Diencephalon (tissue), 1 donor: ENCODE data around the gene FSHB. TPM values are rescaled to one million over a fixed set of nuclear protein-coding genes. Genes with fewer than 3 reads are reported as not detected.

Experiments used
- total RNA-seq: library from RNA; depleted of rRNA; stranded (reverse); fragments of >200 nt; gene quantifications from one replicate; pipeline ENCODE4 v1.2.3, GENCODE V29; 2014

The FSHB gene
- not detected for total RNA-seq

DNA sequence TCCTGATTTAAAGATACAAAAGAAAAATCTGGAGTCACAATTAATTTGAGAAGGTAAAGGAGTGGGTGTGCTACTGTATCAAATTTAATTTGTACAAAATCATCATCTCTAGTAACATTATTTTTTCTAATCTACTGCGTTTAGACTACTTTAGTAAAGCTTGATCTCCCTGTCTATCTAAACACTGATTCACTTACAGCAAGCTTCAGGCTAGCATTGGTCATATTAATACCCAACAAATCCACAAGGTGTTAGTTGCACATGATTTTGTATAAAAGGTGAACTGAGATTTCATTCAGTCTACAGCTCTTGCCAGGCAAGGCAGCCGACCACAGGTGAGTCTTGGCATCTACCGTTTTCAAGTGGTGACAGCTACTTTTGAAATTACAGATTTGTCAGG lies at the start of gene FSHB:
FSHB (plus strand) TSS at position 301 of the 400 bp plus-strand sequence. CDS start 889 bp downstream, outside the sequence.

Other genes with a start within 250 kb of the FSHB start
- 31.8 TPM for gene KCNA4, start 214.0 kb upstream of the FSHB start, total RNA-seq
- gene ARL14EP, start 92.1 kb downstream of the FSHB start, total RNA-seq: 54.4 TPM